Loucy (cell line): Measurements from ENCODE around the gene HAP1.

ENCODE experiments used
- CTCF ChIP-seq: fragments of 200-600 bp; sonication (generic); conservative IDR thresholded peaks from 2 replicates; pipeline ENCODE4 v1.5.1; 2014; ENCODE audit warnings: mild to moderate bottlenecking, antibody characterized with exemption, low read length
- EZH2phosphoT487 ChIP-seq: fragments of 200-600 bp; IDR thresholded peaks from 2 replicates; pipeline ENCODE4 v1.6.1; 2018; ENCODE audit warnings: antibody characterized with exemption, mild to moderate bottlenecking, moderate library complexity, borderline replicate concordance

- TF ChIP-seq CTCF (no peak), EZH2phosphoT487 (no peak)
These were observed 50.4 kb downstream of the HAP1 start for GRCh38 chr17:41684035-41684434.
